Smooth muscle cell (in vitro differentiated cells): Measurements from ENCODE around the gene CAB39. TPM values are rescaled to one million over a fixed set of nuclear protein-coding genes. Genes with fewer than 3 reads are reported as not detected.

Experiments
- DNase-seq: peaks from one replicate; lab custom pipeline; 2025; ENCODE audit not compliant: unreplicated experiment; lab: John Stamatoyannopoulos, UW
- H2AFZ ChIP-seq: fragments of 200-600 bp; sonication (generic); 2 replicates; pipeline ENCODE4 v1.6.0; 2016; ENCODE audit warnings: antibody characterized with exemption, low read depth, mild to moderate bottlenecking
- H3F3A ChIP-seq: fragments of 200-600 bp; sonication (generic); 2 replicates; pipeline ENCODE4 v1.6.0; 2017; ENCODE audit warnings: antibody characterized with exemption, low read depth
- H3K27ac ChIP-seq: fragments of 200-600 bp; sonication (generic); 2 replicates; pipeline ENCODE4 v1.5.1; 2016; ENCODE audit warnings: low read depth, mild to moderate bottlenecking
- H3K27me3 ChIP-seq: fragments of 200-600 bp; sonication (generic); 2 replicates; pipeline ENCODE4 v1.6.1; 2016; ENCODE audit warnings: low read depth, mild to moderate bottlenecking
- H3K36me3 ChIP-seq: fragments of 200-600 bp; sonication (generic); 2 replicates; pipeline ENCODE4 v1.5.1; 2016; ENCODE audit warnings: low read depth
- H3K4me1 ChIP-seq: fragments of 200-600 bp; sonication (generic); 2 replicates; pipeline ENCODE4 v1.5.1; 2016; ENCODE audit warnings: low read depth
- H3K4me2 ChIP-seq: fragments of 200-600 bp; sonication (generic); 2 replicates; pipeline ENCODE4 v1.6.0; 2016; ENCODE audit warnings: mild to moderate bottlenecking
- H3K4me3 ChIP-seq: fragments of 200-600 bp; sonication (generic); 2 replicates; pipeline ENCODE4 v1.5.1; 2016; ENCODE audit warnings: mild to moderate bottlenecking
- H3K79me2 ChIP-seq: fragments of 200-600 bp; sonication (generic); 2 replicates; pipeline ENCODE4 v1.6.0; 2016; ENCODE audit warnings: low read depth, mild to moderate bottlenecking
- H3K9ac ChIP-seq: fragments of 200-600 bp; sonication (generic); 2 replicates; pipeline ENCODE4 v1.6.0; 2016; ENCODE audit warnings: low read depth
- H3K9me3 ChIP-seq: fragments of 200-600 bp; sonication (generic); replicated peaks from 2 replicates; pipeline ENCODE4 v1.5.1; 2016; ENCODE audit warnings: low read depth
- H4K20me1 ChIP-seq: fragments of 200-600 bp; sonication (generic); 2 replicates; pipeline ENCODE4 v1.6.0; 2016; ENCODE audit warnings: low read depth
- CTCF ChIP-seq: fragments of 200-600 bp; sonication (generic); IDR thresholded peaks from 2 replicates; pipeline ENCODE4 v1.5.1; 2017; ENCODE audit warnings: borderline replicate concordance, mild to moderate bottlenecking, antibody characterized with exemption; ENCODE audit not compliant: insufficient read depth, poor library complexity, severe bottlenecking
- WGBS: methylation state at CpG from one replicate; pipeline ENCODE4 v1.1.7; 2016; ENCODE audit warnings: low lambda C conversion rate; 5-methylcytosine and 5-hydroxymethylcytosine counted together
- polyA plus RNA-seq: library from polyadenylated mRNA; unstranded; fragments of >200 nt; fragmentation: Nextera tagmentation; extraction: Ambion mirVana; gene quantifications from 2 replicates; pipeline ENCODE4 v1.2.1, GENCODE V29; 2016
- total RNA-seq: library from RNA; depleted of rRNA; stranded (reverse); fragments of >200 nt; gene quantifications from 2 replicates; pipeline ENCODE4 v1.2.3, GENCODE V29; 2014

CAB39 gene
- total and polyA plus RNA-seq, 2 experiments from 2014 or later, result 21.7 to 62.4 TPM

GRCh38 chr2:230737300-230737699 lies 24.7 kb downstream of the CAB39 start:
- Histone ChIP-seq H3K27me3 (no peaks in the 10 kb centered on the region), H3K4me3 (no peak overlapping the region), H3F3A (no peaks in the 10 kb centered on the region), H2AFZ (no peak overlapping the region), H4K20me1 (peaks cover 86% of the 10 kb centered on the region), H3K27ac (peak overlapping the region; percentile 76), H3K9ac (no peak overlapping the region), H3K79me2 (peaks cover 89% of the 10 kb centered on the region), H3K4me2 (peak overlapping the region; percentile 28), H3K36me3 (no peaks in the 10 kb centered on the region), H3K9me3 (no peaks in the 10 kb centered on the region), H3K4me1 (no peaks in the 10 kb centered on the region)
- no peak for DNase-seq
- 93% methylated on average over 5 of the region's 5 CpGs for WGBS
- TF ChIP-seq CTCF, result no peak

- no peaks in the 10 kb centered on the region for H3K4me1 ChIP-seq
- H3K79me2 ChIP-seq, result peaks cover 89% of the 10 kb centered on the region
- no peak for TF ChIP-seq CTCF
- no peak for DNase-seq
- no peaks in the 10 kb centered on the region for H3K9me3 ChIP-seq
- no peak overlapping the region for H2AFZ ChIP-seq
- peak overlapping the region; percentile 76 for H3K27ac ChIP-seq
- H3K4me3 ChIP-seq, result peak overlapping the region; percentile 2
- H3F3A ChIP-seq, result no peaks in the 10 kb centered on the region
- peaks cover 85% of the 10 kb centered on the region for H4K20me1 ChIP-seq
- H3K27me3 ChIP-seq, result no peaks in the 10 kb centered on the region
- no peaks in the 10 kb centered on the region for H3K36me3 ChIP-seq
- H3K9ac ChIP-seq, result no peak overlapping the region
- 81% methylated on average over 6 of the region's 6 CpGs for WGBS
- peak overlapping the region; percentile 28 for H3K4me2 ChIP-seq
Observed at GRCh38 chr2:230737791-230738226, 25.2 kb downstream of the CAB39 start.

- Histone ChIP-seq H3K9me3 (no peaks in the 10 kb centered on the region), H2AFZ (no peak overlapping the region), H3K27me3 (no peaks in the 10 kb centered on the region), H4K20me1 (peaks cover 82% of the 10 kb centered on the region), H3K36me3 (no peaks in the 10 kb centered on the region), H3K4me1 (no peaks in the 10 kb centered on the region), H3K4me3 (peak overlapping the region; percentile 2), H3K4me2 (peak overlapping the region; percentile 28), H3K27ac (peak overlapping the region; percentile 76), H3K79me2 (peaks cover 89% of the 10 kb centered on the region), H3K9ac (no peak overlapping the region), H3F3A (no peaks in the 10 kb centered on the region)
- DNase-seq, result no peak
- WGBS, result 12% methylated on average over 1 of the region's 1 CpG
- no peak for TF ChIP-seq CTCF
Observed at GRCh38 chr2:230738391-230738811, 25.8 kb downstream of the CAB39 start.

- no peaks in the 10 kb centered on the region for H3K4me1 ChIP-seq
- H3K9ac ChIP-seq, result no peak overlapping the region
- peak overlapping the region; percentile 76 for H3K27ac ChIP-seq
- H3K9me3 ChIP-seq, result no peaks in the 10 kb centered on the region
- peaks cover 78% of the 10 kb centered on the region for H4K20me1 ChIP-seq
- H3K79me2 ChIP-seq, result peaks cover 88% of the 10 kb centered on the region
- H3K4me2 ChIP-seq, result peak overlapping the region; percentile 28
- no peak overlapping the region for H2AFZ ChIP-seq
- WGBS, result 96% methylated on average over 2 of the region's 2 CpGs
- no peaks in the 10 kb centered on the region for H3K36me3 ChIP-seq
- no peak for DNase-seq
- TF ChIP-seq CTCF, result no peak
- no peaks in the 10 kb centered on the region for H3K27me3 ChIP-seq
- H3F3A ChIP-seq, result no peaks in the 10 kb centered on the region
- peak overlapping the region; percentile 2 for H3K4me3 ChIP-seq
Observed at GRCh38 chr2:230738924-230739323, 26.3 kb downstream of the CAB39 start.
